ENCODE data around the gene CIBAR2. TPM values are rescaled to one million over a fixed set of nuclear protein-coding genes. Genes with fewer than 3 reads are reported as not detected.

The CIBAR2 gene
- total and polyA plus RNA-seq, 9 of the 15 experiments (the other 6 are each of a cell fraction or from before 2014, with no cell fraction given), result not detected

- TF ChIP-seq HBP1 (CRISPR knock-in tag; IDR thresholded peaks at IDR 0.05) (no peak), ETV1 (tag; conservative IDR thresholded peaks at IDR 0.05; ENCODE audit: low read depth) (no peak), MCM3 (IDR thresholded peaks at IDR 0.05) (no peak), TEAD2 (tag; IDR thresholded peaks at IDR 0.05) (no peak), TFAM (CRISPR knock-in tag; conservative IDR thresholded peaks at IDR 0.05) (no peak), FOXP4 (CRISPR knock-in tag; IDR thresholded peaks at IDR 0.05; ENCODE audit: borderline replicate concordance) (no peak), POLR2AphosphoS2 (IDR thresholded peaks at IDR 0.05; ENCODE audit: low read length) (no peak), ZNF444 (CRISPR knock-in tag; IDR thresholded peaks at IDR 0.05) (no peak), ZNF224 (CRISPR knock-in tag; IDR thresholded peaks at IDR 0.05) (no peak), GABPB1 (CRISPR knock-in tag; IDR thresholded peaks at IDR 0.05) (no peak), NFIC (IDR thresholded peaks at IDR 0.05) (no peak), MECOM (CRISPR knock-in tag; IDR thresholded peaks at IDR 0.05) (no peak), PRPF4 (IDR thresholded peaks at IDR 0.05; ENCODE audit: insufficient read depth, low read depth, low read length, poor library complexity, severe bottlenecking) (no peak), FOXA1 (IDR thresholded peaks at IDR 0.05; ENCODE audit: borderline replicate concordance) (no peak), ZNF175 (CRISPR knock-in tag; IDR thresholded peaks at IDR 0.05; ENCODE audit: low read depth) (no peak), RNF2 (IDR thresholded peaks at IDR 0.05) (no peak), RBM14 (IDR thresholded peaks at IDR 0.05; ENCODE audit: borderline replicate concordance, insufficient read depth, low read depth, low read length) (no peak), NCOA6 (IDR thresholded peaks at IDR 0.05) (no peak), CC2D1A (IDR thresholded peaks at IDR 0.05) (no peak), HDAC8 (tag; IDR thresholded peaks at IDR 0.05) (no peak), BRD4 (IDR thresholded peaks at IDR 0.05) (no peak)
Measured at GRCh38 chr16:85156869-85157268, 44.6 kb upstream of the CIBAR2 start (continued).

All from K562 (cell line).